Liver (tissue), 9 donors: ENCODE results near the gene SAYSD1. TPM values are rescaled to one million over a fixed set of nuclear protein-coding genes. Genes with fewer than 3 reads are reported as not detected.

ENCODE experiments used
- DNase-seq: peaks from one replicate; pipeline ENCODE4 v3.0.0-alpha.2; 2017; ENCODE audit warnings: low spot score
- H3K27ac ChIP-seq, 2 donors: one replicate each; pipeline ENCODE4 v1.7.0; 2013; ENCODE audit warnings: inconsistent platforms in 2 of 2, low read length in 2 of 2, control low read depth in 1 of 2, low read depth in 1 of 2, mild to moderate bottlenecking in 1 of 2
- H3K27me3 ChIP-seq, 4 donors: one replicate each; pipeline versions ENCODE4 v1.6.1 to v1.7.0; 2013; ENCODE audit warnings: low read length in 3 of 4, inconsistent platforms in 1 of 4, mild to moderate bottlenecking in 1 of 4, moderate library complexity in 1 of 4; ENCODE audit not compliant: control insufficient read depth in 4 of 4, insufficient read depth in 4 of 4
- H3K36me3 ChIP-seq, 4 donors: one replicate each; pipeline versions ENCODE4 v1.6.1 to v1.7.0; 2013; ENCODE audit warnings: low read length in 3 of 4, mild to moderate bottlenecking in 3 of 4, low read depth in 1 of 4, moderate library complexity in 1 of 4; ENCODE audit not compliant: control insufficient read depth in 4 of 4, insufficient read depth in 3 of 4
- H3K4me1 ChIP-seq, 4 donors: one replicate each; pipeline versions ENCODE4 v1.6.1 to v1.7.0; 2013; ENCODE audit warnings: low read length in 3 of 4, mild to moderate bottlenecking in 3 of 4, moderate library complexity in 1 of 4; ENCODE audit not compliant: control insufficient read depth in 4 of 4, insufficient read depth in 4 of 4
- H3K4me3 ChIP-seq, 3 donors: one replicate each; pipeline versions ENCODE4 v1.6.1 to v1.7.0; 2013; ENCODE audit warnings: low read length in 3 of 3, control low read depth in 1 of 3, low read depth in 1 of 3, mild to moderate bottlenecking in 1 of 3
- H3K9ac ChIP-seq, 2 donors: one replicate each; pipeline ENCODE4 v1.7.0; 2013; ENCODE audit warnings: low read length in 2 of 2, mild to moderate bottlenecking in 2 of 2, moderate library complexity in 2 of 2, control low read depth in 1 of 2, low read depth in 1 of 2
- H3K9me3 ChIP-seq, 4 donors: one replicate each; pipeline versions ENCODE4 v1.6.1 to v1.7.0; 2013; ENCODE audit warnings: low read length in 3 of 4; ENCODE audit not compliant: control insufficient read depth in 4 of 4
- ATF3 ChIP-seq: IDR thresholded peaks from 2 replicates; pipeline ENCODE4 v1.6.1; 2016; ENCODE audit warnings: antibody characterized with exemption
- EGR1 ChIP-seq, 2 donors: IDR thresholded peaks; 2 replicates each; pipeline ENCODE4 v1.6.1; 2016 to 2018; ENCODE audit warnings: antibody characterized with exemption in 2 of 2, low read depth in 2 of 2
- FOXA1 ChIP-seq: IDR thresholded peaks from 2 replicates; pipeline ENCODE4 v1.6.1; 2016; ENCODE audit warnings: antibody characterized with exemption
- FOXA2 ChIP-seq: IDR thresholded peaks from 2 replicates; pipeline ENCODE4 v1.6.1; 2016; ENCODE audit warnings: antibody characterized with exemption
- GABPA ChIP-seq, 2 donors: IDR thresholded peaks in 1 of 2; conservative IDR thresholded peaks in 1 of 2; 2 replicates each; pipeline ENCODE4 v1.6.1; 2016; ENCODE audit warnings: antibody characterized with exemption in 2 of 2, mild to moderate bottlenecking in 1 of 2, moderate library complexity in 1 of 2
- HNF4A ChIP-seq, 2 donors: conservative IDR thresholded peaks; 2 replicates each; pipeline ENCODE4 v1.6.1; 2016; ENCODE audit warnings: antibody characterized with exemption in 2 of 2, mild to moderate bottlenecking in 2 of 2
- HNF4G ChIP-seq: IDR thresholded peaks from 2 replicates; pipeline ENCODE4 v1.6.1; 2016; ENCODE audit warnings: antibody characterized with exemption
- JUND ChIP-seq, 2 donors: IDR thresholded peaks; 2 replicates each; pipeline ENCODE4 v1.6.1; 2016; ENCODE audit warnings: antibody characterized with exemption in 2 of 2
- MAX ChIP-seq: IDR thresholded peaks from 2 replicates; pipeline ENCODE4 v1.6.1; 2016; ENCODE audit warnings: antibody characterized with exemption
- NR2F2 ChIP-seq: IDR thresholded peaks from 2 replicates; pipeline ENCODE4 v1.6.1; 2016; ENCODE audit warnings: antibody characterized with exemption
- REST ChIP-seq: IDR thresholded peaks from 2 replicates; pipeline ENCODE4 v1.6.1; 2016; ENCODE audit warnings: antibody characterized with exemption, mild to moderate bottlenecking
- SP1 ChIP-seq: IDR thresholded peaks from 2 replicates; pipeline ENCODE4 v1.6.1; 2018; ENCODE audit warnings: antibody characterized with exemption, mild to moderate bottlenecking
- ZBTB33 ChIP-seq: IDR thresholded peaks from 2 replicates; pipeline ENCODE4 v1.6.1; 2016; ENCODE audit warnings: antibody characterized with exemption
- WGBS: extraction: QIAGEN DNeasy Blood & Tissue Kit; methylation state at CpG from one replicate; pipeline ENCODE4 v1.1.7; 2013; 5-methylcytosine and 5-hydroxymethylcytosine counted together
- polyA plus RNA-seq, 2 donors: library from polyadenylated mRNA; stranded (reverse) in 1 of 2; unstranded in 1 of 2; fragments of 200-250 nt in 1 of 2; fragments of >200 nt in 1 of 2; fragmentation: Nextera tagmentation in 1 of 2; extraction: Ambion mirVana in 1 of 2; gene quantifications; one replicate each; pipeline versions ENCODE4 v1.2.1 to v1.2.3, GENCODE V29; 2013 to 2015
- total RNA-seq, 2 donors: library from RNA; depleted of rRNA; stranded (reverse); fragments of >200 nt; gene quantifications; one replicate each; pipeline ENCODE4 v1.2.3, GENCODE V29; 2014
- donor health status: healthy.
- donor health status: healthy.
- donor health status: healthy.
- donor health status: healthy.
- donor health status: healthy.

The SAYSD1 gene
- total and polyA plus RNA-seq, 4 donors = 6.5 to 12.2 (median 9.3) TPM

- no peak for DNase-seq
- no peak overlapping the region for H3K27ac ChIP-seq
- H3K36me3 ChIP-seq = no peaks in the 10 kb centered on the region
- H3K4me3 ChIP-seq = no peak overlapping the region
- H3K9ac ChIP-seq = no peak overlapping the region
- 88% methylated on average over 7 of the region's 7 CpGs for WGBS
- no peaks in the 10 kb centered on the region for H3K9me3 ChIP-seq
- peaks cover 4 to 22% (median 16%) of the 10 kb centered on the region in 4 donors for H3K4me1 ChIP-seq
- H3K27me3 ChIP-seq = no peaks in the 10 kb centered on the region
- TF ChIP-seq ZBTB33 = no peak
- TF ChIP-seq ATF3 = no peak
- no peak for TF ChIP-seq REST
- no peak for TF ChIP-seq MAX
- TF ChIP-seq JUND (IDR thresholded peaks at IDR 0.05) = no peak
Measured at GRCh38 chr6:39091220-39091619, 23.8 kb downstream of the SAYSD1 start.

GRCh38 chr6:39090036-39090435 is 24.9 kb downstream of the SAYSD1 start:
- DNase-seq = no peak
- Histone ChIP-seq H3K27ac (no peak overlapping the region), H3K9me3 (no peaks in the 10 kb centered on the region), H3K4me1 (peaks cover 1 to 18% (median 14%) of the 10 kb centered on the region in 4 donors), H3K36me3 (no peaks in the 10 kb centered on the region), H3K27me3 (no peaks in the 10 kb centered on the region), H3K9ac (no peak overlapping the region), H3K4me3 (no peak overlapping the region)
- 77% methylated on average over 4 of the region's 4 CpGs for WGBS
- TF ChIP-seq HNF4A (conservative IDR thresholded peaks at IDR 0.05) = no peak
- no peak for TF ChIP-seq GABPA (IDR thresholded peaks at IDR 0.05 in 1 of 2, conservative IDR thresholded peaks at IDR 0.05 in 1 of 2)
- no peak for TF ChIP-seq FOXA2
- TF ChIP-seq EGR1 (IDR thresholded peaks at IDR 0.05; ENCODE audit: low read depth in 2 of 2) = no peak
- no peak for TF ChIP-seq REST
- no peak for TF ChIP-seq NR2F2
- no peak for TF ChIP-seq SP1
- TF ChIP-seq ZBTB33 = no peak
- no peak for TF ChIP-seq FOXA1
- no peak for TF ChIP-seq MAX
- TF ChIP-seq HNF4G = no peak
